Erythroblast (primary cell): ENCODE measurements around the gene MTG2.

Experiments
- GATA1 ChIP-seq: IDR thresholded peaks from 2 replicates; pipeline ENCODE4 v1.6.1; 2011; ENCODE audit warnings: low read depth, mild to moderate bottlenecking, control low read depth, low read length, moderate library complexity
- POLR2A ChIP-seq: IDR thresholded peaks from 2 replicates; pipeline ENCODE4 v1.6.1; 2011; ENCODE audit warnings: mild to moderate bottlenecking, low read length

- TF ChIP-seq POLR2A (no peak), GATA1 (no peak)
These were observed 35.7 kb upstream of the MTG2 start for GRCh38 chr20:62147125-62147524.
